H9 (cell line): ENCODE measurements around the gene KRT5. TPM values are rescaled to one million over a fixed set of nuclear protein-coding genes. Genes with fewer than 3 reads are reported as not detected.

Experiments used
- DNase-seq: peaks from one replicate; pipeline ENCODE4 v3.0.0-alpha.2; 2017
- H2AFZ ChIP-seq: one replicate; pipeline ENCODE4 v1.6.1; 2013; ENCODE audit warnings: mild to moderate bottlenecking, low read length, control low read depth, moderate library complexity
- H2AK5ac ChIP-seq: 2 replicates; pipeline ENCODE4 v1.6.1; 2013; ENCODE audit warnings: low read length, control low read depth, mixed read lengths; ENCODE audit not compliant: insufficient read length
- H2BK120ac ChIP-seq: one replicate; pipeline ENCODE4 v1.6.1; 2013; ENCODE audit warnings: low read depth, mild to moderate bottlenecking, low read length, control low read depth, inconsistent platforms; ENCODE audit not compliant: poor library complexity, severe bottlenecking
- H2BK12ac ChIP-seq: 2 replicates; pipeline ENCODE4 v1.6.1; 2013; ENCODE audit warnings: low read length, control low read depth, mixed read lengths, low read depth; ENCODE audit not compliant: insufficient read length
- H2BK15ac ChIP-seq: 2 replicates; pipeline ENCODE4 v1.6.1; 2013; ENCODE audit warnings: low read depth, low read length, control low read depth
- H2BK20ac ChIP-seq: one replicate; pipeline ENCODE4 v1.6.1; 2013; ENCODE audit warnings: low read depth, mild to moderate bottlenecking, low read length, control low read depth, inconsistent platforms; ENCODE audit not compliant: poor library complexity, severe bottlenecking
- H2BK5ac ChIP-seq: 2 replicates; pipeline ENCODE4 v1.6.1; 2013; ENCODE audit warnings: low read length, control low read depth, mixed read lengths; ENCODE audit not compliant: insufficient read length
- H3K14ac ChIP-seq: 2 replicates; pipeline ENCODE4 v1.6.1; 2013; ENCODE audit warnings: low read length, control low read depth; ENCODE audit not compliant: insufficient read depth
- H3K18ac ChIP-seq: 2 replicates; pipeline ENCODE4 v1.6.1; 2013; ENCODE audit warnings: low read depth, mild to moderate bottlenecking, mixed read lengths, low read length, control low read depth; ENCODE audit not compliant: insufficient read length
- H3K23ac ChIP-seq: 2 replicates; pipeline ENCODE4 v1.6.1; 2013; ENCODE audit warnings: low read length, control low read depth, mixed read lengths, low read depth; ENCODE audit not compliant: insufficient read length
- H3K23me2 ChIP-seq: 2 replicates; pipeline ENCODE4 v1.6.1; 2013; ENCODE audit warnings: low read depth, mild to moderate bottlenecking, mixed read lengths, low read length, control low read depth; ENCODE audit not compliant: insufficient read length, poor library complexity, severe bottlenecking
- H3K27ac ChIP-seq: 2 replicates; pipeline ENCODE4 v1.5.1; 2013; ENCODE audit warnings: low read length, control low read depth, mixed read lengths, low read depth; ENCODE audit not compliant: insufficient read length
- H3K27me3 ChIP-seq: 2 replicates; pipeline ENCODE4 v1.6.1; 2013; ENCODE audit warnings: low read length, control low read depth, inconsistent platforms; ENCODE audit not compliant: insufficient read depth
- H3K4ac ChIP-seq: 2 replicates; pipeline ENCODE4 v1.6.1; 2013; ENCODE audit warnings: low read depth, mild to moderate bottlenecking, control low read depth, inconsistent platforms, low read length, moderate library complexity
- H3K4me1 ChIP-seq: 2 replicates; pipeline ENCODE4 v1.6.1; 2013; ENCODE audit warnings: low read length, control low read depth, inconsistent platforms; ENCODE audit not compliant: insufficient read depth
- H3K4me2 ChIP-seq: 2 replicates; pipeline ENCODE4 v1.6.1; 2013; ENCODE audit warnings: low read length, control low read depth, mixed read lengths; ENCODE audit not compliant: insufficient read length, insufficient read depth
- H3K56ac ChIP-seq: 2 replicates; pipeline ENCODE4 v1.6.1; 2013; ENCODE audit warnings: low read depth, mild to moderate bottlenecking, mixed read lengths, low read length, control low read depth; ENCODE audit not compliant: insufficient read length
- H3K79me1 ChIP-seq: 2 replicates; pipeline ENCODE4 v1.6.1; 2013; ENCODE audit warnings: low read depth, mild to moderate bottlenecking, moderate library complexity, low read length, control low read depth, inconsistent platforms; ENCODE audit not compliant: insufficient read depth, poor library complexity, severe bottlenecking
- H3K79me2 ChIP-seq: 2 replicates; pipeline ENCODE4 v1.6.1; 2013; ENCODE audit warnings: low read length, control low read depth, inconsistent platforms; ENCODE audit not compliant: insufficient read depth
- H3K9ac ChIP-seq: 2 replicates; pipeline ENCODE4 v1.6.1; 2013; ENCODE audit warnings: low read length, control low read depth, mixed read lengths; ENCODE audit not compliant: insufficient read length; ENCODE audit errors: extremely low read depth
- H3K9me3 ChIP-seq: one replicate; pipeline ENCODE4 v1.6.1; 2013; ENCODE audit warnings: low read depth, low read length, inconsistent platforms; ENCODE audit not compliant: control insufficient read depth
- H3T11ph ChIP-seq: one replicate; pipeline ENCODE4 v1.6.1; 2013; ENCODE audit warnings: mild to moderate bottlenecking, low read length, control low read depth, inconsistent platforms
- H4K20me1 ChIP-seq: one replicate; pipeline ENCODE4 v1.6.1; 2013; ENCODE audit not compliant: control insufficient read depth, insufficient read length, insufficient read depth
- H4K5ac ChIP-seq: 2 replicates; pipeline ENCODE4 v1.6.1; 2013; ENCODE audit warnings: low read depth, mild to moderate bottlenecking, mixed read lengths, low read length, control low read depth; ENCODE audit not compliant: insufficient read length
- H4K8ac ChIP-seq: replicated peaks from 2 replicates; pipeline ENCODE4 v1.6.1; 2013; ENCODE audit warnings: low read length, control low read depth, mixed read lengths, low read depth; ENCODE audit not compliant: insufficient read length
- H4K91ac ChIP-seq: 2 replicates; pipeline ENCODE4 v1.6.1; 2013; ENCODE audit warnings: low read depth, mild to moderate bottlenecking, moderate library complexity, mixed read lengths, low read length, control low read depth; ENCODE audit not compliant: insufficient read length
- H3K27ac Mint-ChIP-seq, 3 experiments: 2 replicates in 2 of 3; 3 replicates in 1 of 3; pipeline ENCODE4 v1.8.0; 2020 to 2021; ENCODE audit warnings: mixed read lengths in 3 of 3, mild to moderate bottlenecking in 1 of 3, moderate library complexity in 1 of 3
- H3K27me3 Mint-ChIP-seq: 2 replicates; pipeline ENCODE4 v1.8.0; 2021; ENCODE audit warnings: low read depth, mild to moderate bottlenecking, moderate library complexity, mixed read lengths
- H3K36me3 Mint-ChIP-seq, 3 experiments: 2 replicates in 2 of 3; 3 replicates in 1 of 3; pipeline ENCODE4 v1.8.0; 2020 to 2021; ENCODE audit warnings: low read depth in 3 of 3, mixed read lengths in 3 of 3; ENCODE audit not compliant: insufficient read depth in 1 of 3
- H3K4me1 Mint-ChIP-seq, 2 experiments: 2 replicates each; pipeline ENCODE4 v1.8.0; 2020; ENCODE audit warnings: mixed read lengths in 2 of 2
- H3K4me3 Mint-ChIP-seq, 2 experiments: 2 replicates in 1 of 2; 3 replicates in 1 of 2; pipeline ENCODE4 v1.8.0; 2020 to 2021; ENCODE audit warnings: mild to moderate bottlenecking in 2 of 2, mixed read lengths in 2 of 2, moderate library complexity in 1 of 2
- H3K9me3 Mint-ChIP-seq, 2 experiments: 2 replicates in 1 of 2; 3 replicates in 1 of 2; pipeline ENCODE4 v1.8.0; 2020; ENCODE audit warnings: mild to moderate bottlenecking in 2 of 2, mixed read lengths in 2 of 2, moderate library complexity in 1 of 2
- WGBS: extraction: QIAGEN DNeasy Blood & Tissue Kit; methylation state at CpG from one replicate; pipeline ENCODE4 v1.1.7; 2013; ENCODE audit warnings: missing lambda C conversion rate, low lambda C conversion rate, mixed read lengths; ENCODE audit not compliant: insufficient read length; ENCODE audit errors: extremely low coverage; 5-methylcytosine and 5-hydroxymethylcytosine counted together
- total RNA-seq: library from RNA; stranded (reverse); gene quantifications from 2 replicates; pipeline ENCODE4 v1.2.1, GENCODE V29; 2021
- TF ChIP-seq, protein P1 (sequence below): fragments of 200-600 bp; sonication (generic); conservative IDR thresholded peaks from 3 replicates; pipeline ENCODE4 v1.8.0; 2021; ENCODE audit warnings: antibody characterized with exemption, mild to moderate bottlenecking

Gene KRT5
- total RNA-seq, 1 experiment from 2014 or later: not detected

DNA sequence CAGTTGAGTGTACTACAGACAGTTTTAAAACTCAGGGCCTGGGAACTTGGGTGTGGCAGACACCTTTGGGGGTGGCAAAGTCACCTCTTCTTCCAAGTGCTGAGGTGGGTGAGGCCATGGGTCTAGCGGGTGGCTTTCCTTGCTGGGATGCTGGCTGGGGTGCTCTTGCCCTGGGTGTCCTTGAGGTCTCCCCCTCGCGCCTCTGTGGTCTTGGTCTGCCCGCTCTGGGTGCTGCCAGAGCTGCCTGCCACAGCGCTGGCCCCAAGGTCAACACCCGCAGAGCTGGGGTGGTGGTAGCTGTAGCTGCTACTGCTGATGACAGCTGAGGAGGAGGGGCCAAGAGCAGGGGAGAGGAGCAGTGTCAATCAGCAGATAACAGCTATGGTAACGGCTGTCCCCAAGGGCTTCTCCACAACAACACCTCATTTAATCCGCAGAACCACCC is 46.7 kb upstream of the KRT5 start:
- Histone ChIP-seq H3K27ac (no peak overlapping the region), H4K8ac (no peak overlapping the region), H3K4me2 (no peak overlapping the region), H4K5ac (no peak overlapping the region), H2AK5ac (no peak overlapping the region), H3K4me1 (no peaks in the 10 kb centered on the region), H3K23ac (no peak overlapping the region), H2BK12ac (no peak overlapping the region), H3K9ac (no peak overlapping the region), H3K56ac (no peak overlapping the region), H4K91ac (no peak overlapping the region), H2AFZ (no peak overlapping the region), H3K9me3 (no peaks in the 10 kb centered on the region), H3K18ac (no peak overlapping the region), H4K20me1 (no peaks in the 10 kb centered on the region), H3K23me2 (no peaks in the 10 kb centered on the region), H3K4ac (no peak overlapping the region), H3K27me3 (no peaks in the 10 kb centered on the region), H2BK120ac (no peak overlapping the region), H3K14ac (no peak overlapping the region), H3K79me1 (no peaks in the 10 kb centered on the region), H3K79me2 (no peaks in the 10 kb centered on the region), H2BK15ac (no peak overlapping the region), H2BK20ac (no peak overlapping the region), H3T11ph (no peak overlapping the region), H2BK5ac (no peak overlapping the region)
- peaks cover 27% of the 10 kb centered on the region for H3K27me3 Mint-ChIP-seq
- no peaks in the 10 kb centered on the region for H3K36me3 Mint-ChIP-seq
- no peak for DNase-seq
- TF ChIP-seq, protein P1, sequence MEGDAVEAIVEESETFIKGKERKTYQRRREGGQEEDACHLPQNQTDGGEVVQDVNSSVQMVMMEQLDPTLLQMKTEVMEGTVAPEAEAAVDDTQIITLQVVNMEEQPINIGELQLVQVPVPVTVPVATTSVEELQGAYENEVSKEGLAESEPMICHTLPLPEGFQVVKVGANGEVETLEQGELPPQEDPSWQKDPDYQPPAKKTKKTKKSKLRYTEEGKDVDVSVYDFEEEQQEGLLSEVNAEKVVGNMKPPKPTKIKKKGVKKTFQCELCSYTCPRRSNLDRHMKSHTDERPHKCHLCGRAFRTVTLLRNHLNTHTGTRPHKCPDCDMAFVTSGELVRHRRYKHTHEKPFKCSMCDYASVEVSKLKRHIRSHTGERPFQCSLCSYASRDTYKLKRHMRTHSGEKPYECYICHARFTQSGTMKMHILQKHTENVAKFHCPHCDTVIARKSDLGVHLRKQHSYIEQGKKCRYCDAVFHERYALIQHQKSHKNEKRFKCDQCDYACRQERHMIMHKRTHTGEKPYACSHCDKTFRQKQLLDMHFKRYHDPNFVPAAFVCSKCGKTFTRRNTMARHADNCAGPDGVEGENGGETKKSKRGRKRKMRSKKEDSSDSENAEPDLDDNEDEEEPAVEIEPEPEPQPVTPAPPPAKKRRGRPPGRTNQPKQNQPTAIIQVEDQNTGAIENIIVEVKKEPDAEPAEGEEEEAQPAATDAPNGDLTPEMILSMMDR: no peak
- no CpG with 5 or more reads among the region's 8 CpGs for WGBS
- H3K9me3 Mint-ChIP-seq: no peaks in the 10 kb centered on the region
- H3K4me1 Mint-ChIP-seq: no peaks in the 10 kb centered on the region
- no peak overlapping the region for H3K27ac Mint-ChIP-seq
- H3K4me3 Mint-ChIP-seq: no peak overlapping the region
